ENCODE results near the gene TIMP4.

DNA sequence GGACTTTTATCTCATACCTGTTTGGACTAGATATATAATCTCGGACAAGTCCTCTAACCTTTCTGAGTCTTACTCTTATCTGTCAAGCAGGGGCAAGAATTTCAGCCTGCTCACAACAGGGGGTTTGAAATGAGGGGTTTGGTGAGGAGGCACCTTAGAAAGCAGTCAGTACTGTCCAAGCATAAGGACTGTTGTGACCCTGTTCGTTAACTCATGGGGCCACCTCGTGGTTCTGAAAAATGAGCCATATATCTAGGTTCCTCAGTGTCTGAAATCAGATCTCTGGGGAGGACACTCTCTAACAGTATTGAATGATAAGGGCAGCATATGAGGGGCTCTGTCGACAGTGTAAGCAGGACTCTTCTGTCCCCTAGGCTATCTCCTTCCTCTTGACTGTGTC is 7.2 kb upstream of the TIMP4 start:
- TF ChIP-seq CTCF (IDR thresholded peaks at IDR 0.05) (no peak), POLR2AphosphoS5 (IDR thresholded peaks at IDR 0.05) (no peak), POLR2A (IDR thresholded peaks at IDR 0.05) (no peak), EP300 (IDR thresholded peaks at IDR 0.05) (no peak)

All from stomach (tissue), 4 donors.